ENCODE data around the gene ARF6.
"Not testable (repeated sequence)": the region's sequence is repeated elsewhere in the genome, so short reads cannot be mapped to it uniquely, and the experiment has no call there.

ARF6 gene

DNA sequence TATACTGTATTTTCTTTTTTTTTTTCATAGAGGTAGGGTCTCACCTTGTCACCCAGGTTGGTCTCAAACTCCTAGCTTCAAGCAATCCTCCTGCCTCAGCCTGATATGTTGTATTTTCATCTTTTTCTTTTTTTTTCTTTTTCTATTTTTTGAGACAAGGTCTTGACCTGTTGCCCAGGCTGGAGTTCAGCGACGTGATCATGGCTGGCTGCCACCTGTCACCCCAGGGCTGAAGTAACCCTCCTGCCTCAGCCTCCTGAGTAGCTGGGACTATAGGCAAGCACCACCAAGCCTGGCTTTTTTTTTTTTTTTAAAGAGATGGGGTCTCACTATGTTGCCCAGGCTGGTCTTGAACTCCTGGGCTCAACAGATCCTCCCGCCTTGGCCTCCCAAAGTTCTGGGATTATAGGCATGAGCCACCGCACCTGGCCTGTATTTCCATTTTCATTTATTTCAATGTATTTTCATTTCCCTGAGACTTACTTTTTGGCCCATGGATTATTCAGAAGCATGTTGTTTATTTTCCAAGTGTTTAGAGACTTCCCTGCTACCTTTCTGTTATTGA, 16.2 kb upstream of the ARF6 start:
- no peak for DNase-seq (ENCODE audit: low read depth in 2 of 2)

- DNase-seq (ENCODE audit: low read depth in 2 of 2), result no peak
These were observed 13.2 kb upstream of the ARF6 start for GRCh38 chr14:49879646-49880204.

GRCh38 chr14:49880267-49881064, 12.4 kb upstream of the ARF6 start:
- no peak for DNase-seq (ENCODE audit: low read depth in 2 of 2)

GRCh38 chr14:49881350-49882001, 11.4 kb upstream of the ARF6 start:
- DNase-seq (ENCODE audit: low read depth in 2 of 2), result no peak

- DNase-seq (ENCODE audit: low read depth in 2 of 2), result no peak
These were observed 9.8 kb upstream of the ARF6 start for GRCh38 chr14:49882826-49883694.

DNA sequence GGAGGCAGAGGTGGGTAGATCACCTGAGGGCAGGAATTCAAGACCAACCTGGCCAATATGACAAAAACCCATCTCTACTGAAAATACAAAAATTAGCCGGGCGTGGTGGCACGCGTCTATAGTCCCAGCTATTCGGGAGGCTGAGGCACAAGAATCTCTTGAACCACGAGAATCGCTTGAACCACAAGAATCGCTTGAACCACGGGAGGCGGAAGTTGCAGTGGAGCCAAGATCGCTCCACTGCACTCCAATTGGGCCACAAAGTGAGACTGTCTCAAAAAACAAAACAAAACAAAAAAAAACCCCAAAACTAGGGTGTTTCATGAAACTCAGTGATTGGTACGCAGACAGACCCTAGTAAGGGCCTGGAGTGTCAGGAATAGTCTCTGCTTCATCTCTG, 6.4 kb upstream of the ARF6 start:
- DNase-seq (ENCODE audit: low read depth in 2 of 2), result no peak

DNA sequence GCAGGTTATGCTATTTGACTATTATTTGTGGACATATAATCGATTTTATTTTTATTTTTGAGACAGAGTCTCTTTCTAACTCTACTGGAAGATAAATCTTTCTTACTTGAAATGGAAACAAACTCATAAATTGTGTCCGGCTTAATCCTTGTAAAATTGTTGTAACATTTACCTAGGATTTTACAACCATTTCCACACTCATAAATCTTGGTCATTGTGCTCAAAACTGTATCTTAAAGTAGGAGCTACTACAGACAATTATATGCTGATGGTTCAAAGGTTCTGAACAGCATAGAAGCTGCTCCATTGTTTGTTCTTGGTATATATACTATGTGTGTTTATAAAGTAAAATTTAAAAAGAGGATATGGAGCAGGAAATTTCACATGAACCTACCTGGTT, 4.6 kb upstream of the ARF6 start:
- DNase-seq (ENCODE audit: low read depth in 2 of 2), result no peak

- DNase-seq (ENCODE audit: low read depth in 2 of 2), result peak in 1 of 2 experiments; percentile 53
These were observed 614 bp upstream of the ARF6 start for GRCh38 chr14:49892301-49892635.

DNA sequence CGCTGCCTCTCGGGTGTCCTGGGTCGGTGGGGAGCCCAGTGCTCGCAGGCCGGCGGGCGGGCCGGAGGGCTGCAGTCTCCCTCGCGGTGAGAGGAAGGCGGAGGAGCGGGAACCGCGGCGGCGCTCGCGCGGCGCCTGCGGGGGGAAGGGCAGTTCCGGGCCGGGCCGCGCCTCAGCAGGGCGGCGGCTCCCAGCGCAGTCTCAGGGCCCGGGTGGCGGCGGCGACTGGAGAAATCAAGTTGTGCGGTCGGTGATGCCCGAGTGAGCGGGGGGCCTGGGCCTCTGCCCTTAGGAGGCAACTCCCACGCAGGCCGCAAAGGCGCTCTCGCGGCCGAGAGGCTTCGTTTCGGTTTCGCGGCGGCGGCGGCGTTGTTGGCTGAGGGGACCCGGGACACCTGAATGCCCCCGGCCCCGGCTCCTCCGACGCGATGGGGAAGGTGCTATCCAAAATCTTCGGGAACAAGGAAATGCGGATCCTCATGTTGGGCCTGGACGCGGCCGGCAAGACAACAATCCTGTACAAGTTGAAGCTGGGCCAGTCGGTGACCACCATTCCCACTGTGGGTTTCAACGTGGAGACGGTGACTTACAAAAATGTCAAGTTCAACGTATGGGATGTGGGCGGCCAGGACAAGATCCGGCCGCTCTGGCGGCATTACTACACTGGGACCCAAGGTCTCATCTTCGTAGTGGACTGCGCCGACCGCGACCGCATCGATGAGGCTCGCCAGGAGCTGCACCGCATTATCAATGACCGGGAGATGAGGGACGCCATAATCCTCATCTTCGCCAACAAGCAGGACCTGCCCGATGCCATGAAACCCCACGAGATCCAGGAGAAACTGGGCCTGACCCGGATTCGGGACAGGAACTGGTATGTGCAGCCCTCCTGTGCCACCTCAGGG, 679 bp downstream of the ARF6 start:
- no peak for DNase-seq (ENCODE audit: low read depth in 2 of 2)

DNA sequence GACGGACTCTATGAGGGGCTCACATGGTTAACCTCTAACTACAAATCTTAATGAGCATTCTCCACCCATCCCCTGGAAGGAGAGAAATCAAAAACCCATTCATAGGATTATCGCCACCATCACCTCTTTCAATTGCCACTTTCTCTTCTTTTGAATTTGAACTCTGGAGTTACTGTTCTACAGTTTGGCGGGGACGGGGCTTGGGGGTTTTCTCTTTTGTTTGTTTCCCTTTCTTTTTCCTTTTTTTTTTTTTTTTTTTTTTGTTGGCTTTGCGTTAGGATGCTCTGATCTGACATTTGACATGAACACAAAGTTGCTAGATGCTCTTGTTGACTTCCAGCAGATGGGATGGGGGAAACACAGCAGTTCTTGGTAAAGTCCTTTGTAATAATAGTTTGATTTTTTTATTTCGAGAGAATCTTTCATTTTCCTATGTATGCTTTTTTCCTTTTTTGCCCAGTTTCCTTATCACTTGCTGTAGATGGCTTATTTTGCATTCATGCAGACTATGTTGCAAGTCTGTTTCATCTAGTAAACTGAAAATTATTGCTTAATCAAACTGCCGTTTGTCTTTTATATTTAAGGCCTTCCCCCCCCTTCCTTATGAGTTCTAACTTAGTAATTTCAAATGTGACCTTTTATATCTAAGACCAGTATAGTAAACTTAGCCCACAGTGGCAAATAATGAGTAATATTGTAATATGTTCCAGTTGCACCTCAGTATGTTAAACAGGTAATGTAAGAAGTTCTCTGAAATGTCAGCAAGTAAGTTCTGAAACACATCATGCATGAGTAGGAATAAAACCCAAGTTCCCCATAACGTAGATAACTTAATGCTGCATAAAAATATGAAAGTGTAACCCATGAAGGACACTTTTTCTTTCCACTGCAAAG, 1.6 kb downstream of the ARF6 start:
- DNase-seq (ENCODE audit: low read depth in 2 of 2), result not testable (repeated sequence)

DNA sequence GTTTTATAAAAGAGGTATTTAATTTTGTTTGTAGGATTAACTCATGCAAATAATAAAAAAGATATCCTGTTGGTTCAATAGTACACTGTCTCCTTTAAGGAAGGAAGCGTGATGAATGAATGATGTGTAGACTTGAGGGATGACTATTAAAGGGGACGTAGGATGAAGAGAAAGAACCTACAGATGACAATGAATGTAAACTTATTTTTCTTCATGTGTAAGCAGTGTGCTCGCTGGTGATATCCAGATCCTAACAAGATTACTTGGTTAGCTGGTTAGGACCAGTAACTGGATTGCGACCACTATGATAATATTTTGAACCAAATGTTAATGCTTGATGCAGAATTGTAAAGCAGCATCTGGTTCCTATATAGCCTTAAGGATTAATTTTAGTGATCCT, 2.6 kb downstream of the ARF6 start:
- no peak for DNase-seq (ENCODE audit: low read depth in 2 of 2)

DNA sequence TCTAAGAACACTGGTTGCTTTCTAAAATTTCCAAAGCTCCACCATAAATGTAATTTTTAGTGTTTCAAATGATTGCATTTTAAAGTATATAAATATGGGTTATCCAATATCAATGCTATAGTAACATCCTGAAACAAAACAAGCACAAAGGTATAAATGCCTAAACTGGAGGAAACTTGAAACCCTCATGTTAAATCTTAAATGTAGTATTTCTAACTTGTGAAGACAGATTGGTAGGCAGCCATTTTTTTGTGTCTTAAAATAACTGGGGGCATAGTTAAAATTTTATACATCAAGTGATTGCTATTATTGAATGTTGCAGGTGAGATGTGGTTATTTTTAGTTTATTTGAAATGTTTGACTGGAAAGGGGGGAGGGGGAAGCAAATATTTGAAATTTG, 3.4 kb downstream of the ARF6 start:
- not testable (repeated sequence) for DNase-seq (ENCODE audit: low read depth in 2 of 2)

DNA sequence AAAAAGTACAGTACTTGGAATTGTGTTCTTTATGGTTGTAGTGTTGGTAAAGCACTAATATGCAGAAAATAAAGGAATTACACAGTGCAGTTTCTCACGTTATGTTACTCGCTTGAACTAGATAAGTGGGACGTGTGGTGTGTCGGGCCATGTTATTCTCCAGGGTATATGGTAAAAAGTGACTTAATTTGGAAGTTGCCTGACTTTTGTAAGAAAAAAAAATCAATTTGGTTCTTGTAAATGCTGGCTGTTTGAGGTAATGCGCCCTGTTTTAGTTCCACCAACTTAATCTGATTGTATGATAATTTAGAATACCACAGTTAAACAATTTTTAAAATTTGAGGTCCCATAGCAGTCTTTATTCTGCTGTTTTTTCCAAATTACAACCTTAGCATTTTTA, 4.1 kb downstream of the ARF6 start:
- DNase-seq (ENCODE audit: low read depth in 2 of 2), result no peak

- DNase-seq (ENCODE audit: low read depth in 2 of 2), result no peak
These were observed 4.5 kb downstream of the ARF6 start for GRCh38 chr14:49897414-49897813.

- no peak for DNase-seq (ENCODE audit: low read depth in 2 of 2)
These were observed 5.1 kb downstream of the ARF6 start for GRCh38 chr14:49897965-49898364.

DNA sequence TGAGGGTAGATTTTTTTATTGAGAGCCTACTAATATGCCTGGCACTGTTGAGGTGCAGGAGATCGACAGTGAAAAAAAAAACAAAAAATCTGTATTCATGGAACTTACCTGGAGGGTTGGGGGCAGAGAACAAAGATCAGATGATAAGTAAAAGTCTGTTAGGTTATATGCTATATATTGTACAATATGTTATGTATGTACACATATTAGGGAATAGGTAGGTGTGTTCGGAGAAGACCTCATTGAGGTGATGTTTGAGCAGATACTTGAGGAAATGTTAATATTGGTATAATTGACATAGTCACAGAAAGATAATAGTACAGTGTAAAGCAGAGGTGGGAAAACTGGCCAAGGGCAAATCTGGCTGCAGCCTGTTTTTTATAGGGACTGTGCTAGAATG, 5.6 kb downstream of the ARF6 start:
- DNase-seq (ENCODE audit: low read depth in 2 of 2), result no peak

DNA sequence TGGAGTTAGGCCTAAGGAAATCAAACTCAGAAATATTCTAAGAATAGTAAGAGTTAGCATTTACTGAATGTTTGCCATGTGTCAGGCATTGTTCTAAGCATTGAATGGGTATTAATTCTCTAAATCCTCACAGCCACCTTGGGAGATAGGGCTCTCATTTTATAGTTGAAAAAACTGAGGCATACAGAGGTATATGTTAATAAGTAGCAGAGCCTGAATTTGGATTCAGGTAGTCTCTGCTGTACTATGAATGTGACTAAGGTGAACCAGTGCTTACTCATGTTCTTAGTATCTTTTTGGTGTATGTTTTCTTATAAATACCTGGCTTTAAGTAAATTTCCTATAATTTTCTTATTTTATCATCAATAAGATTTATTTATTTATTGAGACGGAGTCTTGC, 8.1 kb downstream of the ARF6 start:
- DNase-seq (ENCODE audit: low read depth in 2 of 2), result no peak

DNA sequence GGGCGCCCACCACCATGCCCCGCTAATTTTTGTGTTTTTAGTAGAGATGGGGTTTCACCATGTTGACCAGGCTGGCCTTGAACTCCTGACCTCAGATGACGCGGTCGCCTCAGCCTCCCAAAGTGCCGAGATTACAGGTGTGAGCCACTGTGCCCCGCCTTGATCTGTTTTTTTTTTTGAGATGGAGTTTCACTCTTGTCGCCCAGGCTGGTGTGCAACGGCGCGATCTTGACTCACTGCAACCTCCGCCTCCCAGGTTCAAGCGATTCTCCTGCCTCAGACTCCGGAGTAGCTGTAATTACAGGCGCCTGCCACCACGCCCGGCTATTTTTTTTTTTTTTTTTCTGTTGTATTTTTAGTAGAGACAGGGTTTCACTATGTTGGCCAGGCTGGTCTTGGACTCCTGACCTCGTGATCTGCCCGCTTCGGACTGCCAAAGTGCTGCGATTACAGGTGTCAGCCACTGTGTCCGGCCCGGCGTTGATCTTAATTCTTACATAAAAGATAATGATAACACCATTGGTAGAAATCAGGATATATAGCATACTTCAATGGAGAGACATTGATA, 9.9 kb downstream of the ARF6 start:
- not testable (repeated sequence) for DNase-seq (ENCODE audit: low read depth in 2 of 2)

- no peak for DNase-seq (ENCODE audit: low read depth in 2 of 2)
These were observed 11.4 kb downstream of the ARF6 start for GRCh38 chr14:49904270-49904669.

- DNase-seq (ENCODE audit: low read depth in 2 of 2), result no peak
These were observed 13.1 kb downstream of the ARF6 start for GRCh38 chr14:49905989-49906388.

Data from fibroblast of skin of left quadriceps (primary cell).